HEK293 (cell line): Measurements from ENCODE around the gene POFUT2.

Source experiments
- PRDM1 ChIP-seq: fragments of 450-650 bp; formaldehyde crosslinking; IDR thresholded peaks from 2 replicates; pipeline ENCODE4; 2016; ENCODE audit warnings: missing biosample characterization, missing genetic modification characterization
- ZBTB7A ChIP-seq: fragments of 450-650 bp; formaldehyde crosslinking; IDR thresholded peaks from 2 replicates; pipeline ENCODE4 v1.5.1; 2016; ENCODE audit warnings: low read depth, missing biosample characterization, missing genetic modification characterization
- ZNF311 ChIP-seq: fragments of 450-650 bp; formaldehyde crosslinking; IDR thresholded peaks from 2 replicates; pipeline ENCODE4 v1.5.1; 2017; ENCODE audit warnings: missing biosample characterization, missing genetic modification characterization, borderline replicate concordance

- TF ChIP-seq PRDM1 (no peak), ZNF311 (tag by site-specific recombination) (no peak), ZBTB7A (tag by site-specific recombination) (no peak)
Measured at GRCh38 chr21:45302082-45303061, 14.7 kb upstream of the POFUT2 start.
